IPS DF 4.7 (cell line): ENCODE results near the gene CD24.

Experiments used
- DNase-seq: peaks from one replicate; pipeline ENCODE4 v3.0.0-alpha.2; 2013; ENCODE audit warnings: low spot score; ENCODE audit errors: extremely low read depth

CD24 gene

GRCh38 chr6:106967936-106968555, 6.5 kb downstream of the CD24 start:
- DNase-seq: no peak

- DNase-seq: no peak
Observed at GRCh38 chr6:106966671-106967640, 7.6 kb downstream of the CD24 start.

GRCh38 chr6:106966229-106966628, 8.3 kb downstream of the CD24 start:
- DNase-seq: no peak

GRCh38 chr6:106964954-106965353, 9.6 kb downstream of the CD24 start:
- DNase-seq: no peak

- no peak for DNase-seq
Observed at GRCh38 chr6:106964099-106964498, 10.4 kb downstream of the CD24 start.

- DNase-seq: no peak
Observed at GRCh38 chr6:106963544-106963943, 11.0 kb downstream of the CD24 start.

GRCh38 chr6:106961801-106962200, 12.7 kb downstream of the CD24 start:
- DNase-seq: no peak

- no peak for DNase-seq
Observed at GRCh38 chr6:106961136-106961535, 13.4 kb downstream of the CD24 start.

GRCh38 chr6:106959985-106960384, 14.5 kb downstream of the CD24 start:
- DNase-seq: no peak

GRCh38 chr6:106939848-106940247, 34.7 kb downstream of the CD24 start:
- DNase-seq: no peak

GRCh38 chr6:106939208-106939607, 35.3 kb downstream of the CD24 start:
- no peak for DNase-seq

- DNase-seq: peak; percentile 44
Observed at GRCh38 chr6:106927531-106928398, 46.8 kb downstream of the CD24 start.

- DNase-seq: no peak
Observed at GRCh38 chr6:106925948-106926347, 48.6 kb downstream of the CD24 start.

GRCh38 chr6:106924694-106925523, 49.6 kb downstream of the CD24 start:
- DNase-seq: no peak

- DNase-seq: no peak
Observed at GRCh38 chr6:106922626-106923025, 51.9 kb downstream of the CD24 start.
